CD4-positive, alpha-beta T cell treated with Interleukin-6 at 100 ng/mL for 8 hours (primary cell): ENCODE results near the gene SMG9.

Experiments
- DNase-seq: peaks from one replicate; pipeline ENCODE4 v3.0.0-alpha.2; 2020; ENCODE audit warnings: mixed read lengths, low spot score

SMG9 gene

DNA sequence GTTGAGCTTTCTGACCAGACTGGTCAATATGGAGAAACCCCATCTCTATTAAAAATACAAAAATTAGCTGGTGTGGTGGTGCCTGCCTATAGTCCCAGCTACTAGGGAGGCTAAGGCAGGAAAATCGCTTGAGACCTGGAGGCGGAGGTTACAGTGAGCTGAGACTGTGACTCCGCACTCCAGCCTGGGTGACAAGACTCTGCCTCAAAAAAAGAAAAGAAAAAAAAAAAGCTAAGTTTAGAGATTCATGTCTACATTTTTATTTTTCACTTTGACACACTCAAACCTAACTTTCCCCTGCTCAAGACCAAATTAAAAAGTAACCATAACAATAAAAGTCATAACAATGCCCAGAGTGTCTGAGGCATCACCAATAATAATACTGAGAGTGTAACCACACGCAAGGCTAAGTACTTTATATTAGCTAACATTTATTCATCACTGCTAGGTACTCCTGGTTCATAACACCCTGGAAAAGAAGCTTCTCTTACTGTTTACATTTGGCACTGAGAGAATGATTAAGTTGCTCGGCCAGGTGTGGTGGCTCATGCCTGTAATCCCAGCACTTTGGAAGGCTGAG, 33.2 kb downstream of the SMG9 start:
- no peak for DNase-seq

GRCh38 chr19:43720936-43721335, 33.8 kb downstream of the SMG9 start:
- DNase-seq, result no peak

GRCh38 chr19:43719918-43720317, 34.8 kb downstream of the SMG9 start:
- no peak for DNase-seq

DNA sequence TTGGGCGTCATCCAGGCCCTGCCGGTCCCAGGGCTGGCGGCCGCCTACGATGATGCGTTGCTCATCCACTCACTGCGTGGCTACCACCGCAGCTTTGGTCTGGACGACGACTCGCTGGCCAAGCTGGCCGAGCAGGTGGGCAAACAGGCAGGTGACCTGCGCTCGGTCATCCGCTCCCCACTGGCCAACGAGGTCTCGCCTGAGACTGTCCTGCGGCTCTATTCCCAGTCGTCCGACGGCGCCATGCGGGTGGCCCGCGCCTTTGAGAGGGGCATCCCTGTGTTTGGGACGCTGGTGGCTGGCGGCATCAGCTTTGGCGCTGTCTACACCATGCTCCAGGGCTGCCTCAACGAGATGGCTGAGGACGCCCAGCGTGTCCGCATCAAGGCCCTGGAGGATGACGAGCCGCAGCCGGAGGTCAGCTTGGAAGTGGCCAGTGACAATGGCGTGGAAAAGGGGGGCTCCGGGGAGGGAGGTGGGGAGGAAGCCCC, 35.3 kb downstream of the SMG9 start:
- no peak for DNase-seq

GRCh38 chr19:43718627-43719377, 36.0 kb downstream of the SMG9 start:
- no peak for DNase-seq

DNA sequence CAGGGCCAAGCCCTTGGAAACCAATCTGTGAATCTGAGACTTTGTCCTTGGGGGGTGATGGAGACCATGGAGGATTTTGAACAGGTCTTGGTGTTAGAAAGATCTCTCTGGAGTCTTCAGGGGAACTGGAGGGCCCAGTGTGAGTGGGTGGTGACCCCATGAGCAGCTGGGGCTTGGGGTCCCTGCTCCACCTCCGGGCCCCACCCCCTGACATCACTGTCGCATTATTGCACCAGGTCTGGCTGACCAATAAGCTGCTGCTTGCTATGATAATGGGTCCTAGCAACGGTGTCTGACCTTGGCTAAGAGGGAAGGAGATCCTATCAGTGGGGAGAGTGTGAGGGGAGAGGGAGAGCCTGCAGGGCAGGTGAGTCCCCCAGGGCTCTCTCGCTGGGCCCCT, 39.0 kb downstream of the SMG9 start, which contains the start of gene IRGC:
Gene IRGC, plus strand, starts transcription at position 301 of the 400 bp plus-strand sequence. CDS start 2,483 bp downstream, outside the sequence.
- no peak for DNase-seq

DNA sequence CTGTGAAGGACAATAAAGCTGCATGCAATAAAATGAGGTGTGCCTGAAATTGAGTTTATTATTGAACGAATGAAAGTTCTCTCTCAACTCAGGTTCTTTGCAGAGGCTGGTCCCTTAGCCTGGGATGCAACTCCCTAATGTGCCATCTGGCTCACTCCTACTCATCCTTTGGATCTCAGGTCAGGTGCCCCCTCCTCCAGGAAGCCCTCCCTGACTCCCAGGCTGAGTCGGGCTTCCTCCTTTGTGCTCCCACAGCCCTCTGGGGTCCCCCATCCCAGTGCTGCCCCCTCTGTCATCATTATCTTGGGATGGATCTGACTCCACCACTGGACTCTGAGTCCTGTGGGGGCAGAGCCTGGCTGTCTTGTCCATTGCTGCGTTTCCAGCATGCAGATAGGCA, 41.6 kb downstream of the SMG9 start:
- no peak for DNase-seq

- DNase-seq, result no peak
These were observed 42.9 kb downstream of the SMG9 start for GRCh38 chr19:43711751-43712355.

- no peak for DNase-seq
These were observed 46.0 kb downstream of the SMG9 start for GRCh38 chr19:43708716-43709115.

- no peak for DNase-seq
These were observed 47.5 kb downstream of the SMG9 start for GRCh38 chr19:43707158-43707712.

DNA sequence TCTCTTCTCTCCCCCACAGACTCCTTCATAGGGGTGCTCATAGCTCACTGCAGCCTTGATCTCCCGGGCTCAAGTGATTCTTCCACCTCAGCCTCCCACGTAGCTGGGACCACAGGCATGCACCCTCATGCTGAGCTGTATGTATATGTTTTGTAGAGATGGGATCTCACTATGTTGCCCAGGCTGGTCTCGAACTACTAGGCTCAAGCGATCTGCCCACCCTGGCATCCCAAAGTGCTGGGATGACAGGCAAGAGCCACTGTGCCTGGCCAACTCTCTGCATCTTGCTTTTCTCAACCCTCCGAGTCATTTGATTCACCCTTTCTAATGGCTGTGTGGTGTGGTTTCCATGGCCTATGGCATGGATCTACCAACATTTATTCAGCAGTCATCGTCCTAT, 49.0 kb downstream of the SMG9 start:
- no peak for DNase-seq

GRCh38 chr19:43704002-43704705, 50.6 kb downstream of the SMG9 start:
- DNase-seq, result no peak

DNA sequence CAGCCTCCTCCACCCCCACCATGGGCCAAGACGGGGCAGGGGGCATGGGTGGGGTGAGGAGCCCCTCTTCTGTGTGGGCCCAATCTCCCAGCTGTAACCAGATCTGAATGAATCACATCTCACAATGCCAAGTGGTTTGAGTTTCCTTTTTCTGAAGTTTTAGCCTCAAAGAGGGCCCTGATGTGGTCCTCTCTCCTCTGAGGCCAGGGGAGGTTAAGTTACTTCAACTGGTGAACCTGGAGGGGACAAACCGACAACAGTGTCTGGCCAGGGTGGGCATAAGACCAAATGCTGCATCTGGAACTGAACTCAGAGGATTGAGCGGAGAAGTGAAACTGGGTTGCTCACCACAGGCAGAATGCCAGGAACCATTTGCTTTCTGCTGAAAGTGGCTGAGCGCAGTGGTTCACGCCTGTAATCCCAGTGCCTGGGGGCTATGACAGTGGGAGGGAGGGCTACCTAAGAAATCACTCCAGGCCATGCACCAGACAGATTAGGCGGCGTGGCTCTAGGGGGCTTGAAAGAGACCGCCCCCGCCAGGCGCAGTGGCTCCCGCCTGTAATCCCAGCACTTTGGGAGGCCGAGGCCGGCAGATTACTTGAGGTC, 54.3 kb downstream of the SMG9 start:
- DNase-seq, result peak; percentile 3

GRCh38 chr19:43699506-43700394, 55.0 kb downstream of the SMG9 start:
- no peak for DNase-seq

GRCh38 chr19:43697295-43697694, 57.5 kb downstream of the SMG9 start:
- no peak for DNase-seq

DNA sequence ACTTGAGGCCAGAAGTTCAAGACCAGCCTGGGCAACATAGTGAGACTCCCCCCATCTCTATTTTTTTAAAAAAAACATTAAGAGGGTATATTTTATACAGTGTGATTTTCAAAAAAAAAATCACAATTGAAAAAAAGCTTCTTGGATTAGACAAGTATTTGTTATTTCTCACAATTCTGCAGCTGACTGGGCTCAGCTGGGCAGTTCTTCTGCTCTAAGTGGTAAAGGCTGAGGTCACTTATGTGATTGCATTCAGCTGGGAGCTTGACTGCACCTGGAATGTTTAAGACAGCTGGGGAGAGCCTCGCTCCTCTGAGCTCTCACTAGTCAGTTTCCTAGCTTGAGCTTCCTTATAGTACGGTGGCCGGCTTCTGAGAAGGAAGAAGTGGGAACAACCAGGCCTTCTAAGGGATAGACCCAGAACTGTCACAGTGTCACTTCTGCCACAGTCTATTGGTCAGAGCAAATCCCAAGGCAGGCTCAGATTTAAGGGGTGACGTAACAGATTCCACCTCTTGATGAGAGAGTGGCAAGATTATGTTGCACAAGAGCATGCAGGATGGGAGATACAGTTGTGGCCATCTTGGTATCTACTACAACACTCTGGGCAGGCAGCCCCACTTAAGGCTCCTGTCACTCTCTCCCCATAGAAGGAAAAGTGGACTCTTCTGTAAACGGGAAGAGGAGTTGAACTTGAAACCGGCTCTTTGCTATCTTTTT, 58.6 kb downstream of the SMG9 start:
- no peak for DNase-seq

- no peak for DNase-seq
These were observed 60.2 kb downstream of the SMG9 start for GRCh38 chr19:43694553-43694952.

- DNase-seq, result no peak
These were observed 61.9 kb downstream of the SMG9 start for GRCh38 chr19:43692877-43693276.

DNA sequence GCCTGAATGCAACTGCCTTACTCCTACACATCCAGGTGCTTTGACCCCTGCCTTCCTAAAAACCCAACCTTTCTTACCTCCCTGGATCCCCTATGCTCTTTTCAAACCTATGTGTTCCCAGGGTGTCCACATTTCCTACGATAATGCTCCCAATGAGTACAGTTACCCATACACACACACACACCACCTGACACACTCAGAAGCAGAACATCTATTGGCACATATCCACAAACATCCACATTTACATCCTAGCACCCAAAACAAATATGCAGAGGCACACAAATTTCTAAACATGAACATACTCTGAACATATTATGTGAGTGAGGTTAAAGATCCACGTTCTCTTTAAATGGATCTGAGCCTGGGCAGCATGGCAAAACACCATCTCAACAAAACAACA, 62.4 kb downstream of the SMG9 start:
- no peak for DNase-seq

DNA sequence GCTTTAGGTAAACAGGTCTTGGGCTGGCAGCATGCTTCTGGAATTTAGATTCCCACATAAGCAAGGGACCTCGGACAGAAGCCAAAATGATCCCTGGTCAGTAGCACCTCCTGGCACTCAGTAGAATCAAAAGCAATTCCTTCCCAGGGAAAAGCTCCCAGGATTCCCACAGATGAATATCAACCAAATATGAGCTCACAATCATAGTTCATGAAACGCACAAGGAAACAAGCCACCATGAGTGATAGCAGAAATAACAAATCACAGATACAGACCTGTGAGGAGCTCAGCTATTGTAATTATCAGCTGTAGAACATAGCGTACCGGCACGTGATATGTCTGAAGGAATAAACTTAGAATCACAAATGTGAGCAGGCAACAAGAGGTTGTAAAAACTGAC, 63.0 kb downstream of the SMG9 start:
- DNase-seq, result no peak
